Midbrain (tissue), 1 donor: ENCODE measurements around the gene N4BP3.

Experiments
- DNase-seq: peaks from one replicate; lab custom pipeline; 2025; lab: John Stamatoyannopoulos, UW

N4BP3 gene

DNA sequence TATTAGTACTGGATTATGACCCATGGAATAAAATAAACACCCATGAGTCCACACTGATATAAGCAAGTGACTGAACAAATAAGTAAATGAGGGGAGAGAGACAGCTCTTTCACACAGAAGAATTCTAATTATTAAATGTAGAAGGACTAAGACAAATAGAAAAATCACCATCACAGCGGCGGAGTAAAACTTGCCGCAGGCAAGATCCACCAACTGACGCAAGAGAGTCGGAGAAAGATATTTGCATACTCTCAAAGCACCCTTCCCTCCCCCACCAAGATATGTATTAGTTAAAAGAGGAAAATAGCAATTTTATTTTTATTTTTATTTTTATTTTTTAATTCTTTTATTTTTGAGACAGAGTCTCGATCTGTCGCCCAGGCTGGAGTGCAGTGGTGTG, 14.6 kb upstream of the N4BP3 start:
- DNase-seq, result no peak

DNA sequence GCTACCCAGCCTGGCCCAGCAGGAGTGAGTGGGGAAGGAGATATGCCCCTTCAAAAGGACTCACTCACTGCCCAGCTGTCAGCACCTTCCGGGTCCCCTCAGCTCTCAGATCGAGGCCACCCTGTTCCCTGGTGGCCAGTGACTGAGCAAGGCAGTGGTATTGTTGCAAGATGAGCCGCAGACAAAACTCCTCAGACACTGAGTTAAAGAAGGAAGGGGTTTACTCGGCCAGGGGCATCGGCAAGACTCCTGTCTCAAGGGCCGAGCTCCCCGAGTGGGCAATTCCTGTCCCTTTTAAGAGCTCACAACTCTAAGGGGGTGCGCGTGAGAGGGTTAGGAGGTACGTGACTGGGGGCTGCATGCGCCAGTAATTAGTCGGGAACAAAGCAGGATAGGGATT, 9.7 kb upstream of the N4BP3 start:
- DNase-seq, result no peak

DNA sequence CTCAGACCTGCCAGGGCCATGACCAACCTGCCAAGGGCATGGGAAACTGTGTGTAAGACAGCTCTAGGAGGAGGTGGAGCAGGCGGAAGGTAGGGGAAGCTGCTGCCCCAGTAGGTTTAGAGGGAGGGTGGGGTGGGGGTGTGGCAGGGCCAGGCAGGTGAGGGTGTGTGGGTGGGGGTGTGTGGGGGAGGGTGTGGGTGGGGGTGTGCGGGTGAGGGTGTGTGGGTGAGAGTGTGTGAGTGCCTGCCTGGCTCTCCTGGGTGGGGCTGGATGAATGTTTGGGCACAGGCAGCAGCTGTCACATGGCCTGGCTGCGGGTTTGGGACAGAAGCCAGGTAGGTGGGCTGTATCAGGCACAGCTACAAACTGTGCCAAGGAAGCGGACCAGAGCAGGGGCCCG, 8.8 kb upstream of the N4BP3 start:
- no peak for DNase-seq

DNA sequence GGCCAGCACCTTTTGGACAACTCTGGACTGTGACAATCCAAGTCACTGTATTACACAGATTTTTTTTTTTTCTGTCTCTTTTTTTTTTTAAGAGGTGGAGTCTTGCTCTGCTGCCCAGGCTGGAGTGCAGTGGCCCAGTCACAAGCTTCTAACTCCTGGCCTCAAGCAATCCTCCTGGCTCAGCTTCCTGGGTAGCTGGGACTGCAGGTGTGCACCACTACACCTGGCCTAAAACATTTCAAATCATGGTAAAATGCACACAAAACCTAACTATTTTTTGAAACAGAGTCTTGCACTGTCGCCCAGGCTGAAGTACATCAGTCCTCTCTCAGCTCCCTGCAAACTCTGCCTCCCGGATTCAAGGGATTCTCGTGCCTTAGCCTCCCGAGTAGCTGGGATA, 7.2 kb upstream of the N4BP3 start:
- no peak for DNase-seq

DNA sequence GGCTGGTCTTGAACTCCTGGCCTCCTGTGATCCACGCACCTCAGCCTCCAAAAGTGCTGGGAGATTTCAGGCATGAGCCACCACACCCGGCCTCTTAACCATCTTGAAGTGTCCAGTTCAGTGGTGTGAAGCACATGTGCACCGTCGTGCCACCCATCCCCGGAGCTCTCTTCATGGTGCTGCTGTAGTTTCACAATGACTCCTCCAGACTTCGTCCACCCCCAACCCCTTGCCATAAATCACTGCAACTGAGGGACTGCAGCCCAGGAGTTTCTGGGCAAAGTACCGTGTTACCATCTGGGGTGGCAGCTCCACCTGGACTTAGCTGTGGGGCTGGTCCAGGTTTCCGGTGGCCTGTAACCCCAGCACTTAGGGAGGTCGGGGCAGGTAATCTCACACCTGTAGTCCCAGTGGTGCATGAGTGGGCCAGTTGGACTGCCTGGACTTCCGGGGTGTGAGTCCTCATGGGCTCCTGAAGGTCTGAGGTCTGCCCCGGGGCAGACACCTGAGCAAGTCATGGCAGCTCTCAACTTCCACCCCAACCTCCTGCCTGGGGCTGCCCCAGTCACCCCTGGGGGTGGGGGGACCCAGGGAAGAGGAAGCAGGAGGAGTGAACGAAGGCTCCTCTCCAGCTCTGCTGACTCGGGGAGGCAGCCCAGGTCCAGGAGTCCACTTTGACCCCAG, 6.6 kb upstream of the N4BP3 start:
- DNase-seq, result no peak

- no peak for DNase-seq
Measured at GRCh38 chr5:178107756-178108310, 5.5 kb upstream of the N4BP3 start.

GRCh38 chr5:178108446-178108845, 4.9 kb upstream of the N4BP3 start:
- DNase-seq, result no peak

- DNase-seq, result no peak
Measured at GRCh38 chr5:178108966-178109365, 4.4 kb upstream of the N4BP3 start.

DNA sequence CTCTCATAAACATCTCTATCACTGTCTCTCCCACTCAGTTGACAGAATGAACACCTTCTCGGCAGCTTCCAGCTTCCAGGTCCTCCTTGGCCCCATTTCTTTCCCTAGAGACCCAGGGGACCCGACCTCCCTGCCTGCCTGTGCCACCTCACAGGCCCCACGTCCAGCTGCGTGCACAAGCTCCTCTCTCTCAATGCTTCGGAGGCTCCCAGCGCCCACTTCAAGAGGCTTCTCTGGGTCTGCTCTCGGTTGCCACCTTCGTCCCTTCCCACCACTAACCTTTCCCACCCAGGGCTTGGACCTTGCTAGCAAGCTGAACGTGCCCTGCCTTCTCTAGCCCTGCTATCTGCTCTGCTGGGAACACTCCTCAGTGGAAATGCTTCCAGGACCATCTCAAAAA, 2.8 kb upstream of the N4BP3 start:
- no peak for DNase-seq

- no peak for DNase-seq
Measured at GRCh38 chr5:178111925-178112324, 1.4 kb upstream of the N4BP3 start.

GRCh38 chr5:178112545-178112944, 787 bp upstream of the N4BP3 start:
- DNase-seq, result no peak

GRCh38 chr5:178113841-178114324, 551 bp downstream of the N4BP3 start:
- DNase-seq, result no peak

DNA sequence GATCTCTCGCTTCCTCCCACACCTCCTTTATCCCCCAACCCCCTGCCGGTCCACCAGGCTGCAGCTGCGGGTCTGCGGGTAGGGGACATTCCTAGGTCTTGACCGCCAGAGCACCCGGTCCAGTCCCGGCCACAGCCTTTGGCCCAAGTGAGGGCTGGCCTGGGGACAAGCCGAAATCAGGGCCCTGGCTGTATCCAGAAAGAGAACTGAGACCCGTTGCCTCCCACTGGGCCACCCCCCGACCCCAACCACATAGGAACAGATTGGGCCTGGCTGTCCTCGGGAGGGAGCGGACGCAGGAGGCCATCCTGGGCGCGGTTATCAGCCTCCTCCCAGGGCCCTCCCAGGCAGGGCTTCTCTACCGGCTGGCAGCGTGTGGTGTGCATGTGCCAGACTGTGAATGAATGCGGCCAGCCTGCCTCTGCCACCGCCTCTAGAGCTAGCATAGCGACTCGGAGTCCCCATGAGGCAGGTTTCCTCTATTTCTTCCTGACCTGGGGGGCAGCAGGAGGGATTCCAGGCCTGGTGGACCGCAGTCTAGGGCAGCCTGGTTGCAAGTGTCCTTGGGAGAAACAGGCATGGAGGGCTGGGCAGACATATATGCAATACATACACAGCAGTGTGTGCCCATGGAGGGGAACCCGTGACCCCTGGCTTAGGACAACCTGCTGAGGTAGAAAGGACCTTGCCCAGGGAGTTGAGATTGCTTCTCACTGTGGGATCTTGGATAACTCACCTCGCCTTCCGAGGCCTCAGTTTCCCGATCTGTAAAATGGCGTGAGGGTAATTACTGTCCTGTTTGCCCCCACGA, 1.2 kb downstream of the N4BP3 start:
- no peak for DNase-seq

GRCh38 chr5:178115136-178115813, 1.9 kb downstream of the N4BP3 start:
- DNase-seq, result no peak

- no peak for DNase-seq
Measured at GRCh38 chr5:178115814-178116142, 2.4 kb downstream of the N4BP3 start.

DNA sequence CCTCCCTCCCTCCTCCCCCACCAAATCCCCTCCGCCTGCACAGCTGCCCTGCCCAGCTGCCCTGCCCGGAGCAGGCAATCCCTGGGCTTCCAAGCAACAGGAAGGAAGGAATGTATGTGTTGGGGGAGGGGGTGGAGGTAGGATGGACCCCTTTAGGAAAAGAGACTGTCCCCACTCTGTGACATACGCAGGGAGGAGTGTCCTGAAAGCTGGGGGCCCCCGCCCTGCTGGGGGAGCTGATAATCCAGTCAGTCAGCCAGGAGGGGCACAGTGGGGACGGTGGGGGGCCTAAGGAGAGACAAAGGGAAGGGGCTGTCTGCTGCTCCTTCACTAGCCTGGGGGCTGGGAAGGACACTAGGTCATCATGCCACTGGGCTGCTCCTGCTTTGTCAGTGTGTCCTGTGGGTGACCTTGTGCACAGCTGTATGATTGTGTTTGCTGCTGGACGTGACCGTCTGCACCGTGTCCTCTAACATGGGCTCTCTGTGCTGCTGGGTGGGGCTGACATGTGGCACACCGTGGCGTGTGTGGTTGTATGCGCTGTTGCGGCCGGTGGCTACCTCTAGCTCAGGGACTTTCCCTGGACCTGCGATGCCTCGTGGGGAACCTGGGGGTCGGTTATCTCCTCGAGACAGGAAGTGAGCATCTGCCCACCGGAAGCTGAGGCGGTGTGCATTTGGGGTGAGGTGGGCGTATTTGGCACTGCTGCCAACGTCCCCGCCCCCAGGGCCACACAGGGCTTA, 3.0 kb downstream of the N4BP3 start:
- no peak for DNase-seq

DNA sequence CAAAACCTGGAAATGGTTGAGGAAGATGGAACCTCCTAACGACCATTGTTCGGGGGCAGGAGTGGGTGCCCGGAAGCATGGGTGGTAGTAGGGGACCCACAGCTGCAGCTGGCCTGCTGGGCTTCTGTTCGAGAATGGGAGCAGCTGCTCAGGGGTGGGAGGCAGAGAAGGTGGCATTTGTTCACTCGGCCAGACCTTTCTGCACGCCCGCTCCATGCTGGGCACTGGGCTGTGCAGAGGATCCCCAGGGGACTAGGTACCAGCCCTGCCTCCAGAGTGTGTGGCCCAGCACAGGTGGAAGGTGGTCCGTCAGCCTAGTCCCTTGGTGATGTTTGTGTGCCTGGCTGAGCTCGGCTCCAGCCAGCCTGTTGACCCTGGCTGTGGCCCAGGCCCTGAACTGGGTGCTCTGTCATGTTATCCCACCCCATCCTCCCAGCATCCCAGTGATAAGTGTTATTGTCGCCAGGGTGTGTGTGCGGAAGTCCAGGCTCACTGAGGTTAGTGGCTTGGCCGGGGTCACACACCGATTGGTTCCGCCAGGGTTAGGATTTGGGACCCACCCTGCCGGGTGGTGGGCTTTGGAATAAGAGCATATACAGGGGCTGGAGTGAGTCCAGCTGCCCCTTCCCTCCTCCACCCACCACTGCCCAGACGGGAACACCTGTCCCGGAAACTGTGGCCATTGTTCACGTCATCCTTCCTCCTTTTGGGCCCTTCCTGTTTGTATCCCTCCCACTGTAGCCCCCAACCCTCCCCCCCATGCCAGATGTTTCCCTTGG, 4.8 kb downstream of the N4BP3 start:
- no peak for DNase-seq

DNA sequence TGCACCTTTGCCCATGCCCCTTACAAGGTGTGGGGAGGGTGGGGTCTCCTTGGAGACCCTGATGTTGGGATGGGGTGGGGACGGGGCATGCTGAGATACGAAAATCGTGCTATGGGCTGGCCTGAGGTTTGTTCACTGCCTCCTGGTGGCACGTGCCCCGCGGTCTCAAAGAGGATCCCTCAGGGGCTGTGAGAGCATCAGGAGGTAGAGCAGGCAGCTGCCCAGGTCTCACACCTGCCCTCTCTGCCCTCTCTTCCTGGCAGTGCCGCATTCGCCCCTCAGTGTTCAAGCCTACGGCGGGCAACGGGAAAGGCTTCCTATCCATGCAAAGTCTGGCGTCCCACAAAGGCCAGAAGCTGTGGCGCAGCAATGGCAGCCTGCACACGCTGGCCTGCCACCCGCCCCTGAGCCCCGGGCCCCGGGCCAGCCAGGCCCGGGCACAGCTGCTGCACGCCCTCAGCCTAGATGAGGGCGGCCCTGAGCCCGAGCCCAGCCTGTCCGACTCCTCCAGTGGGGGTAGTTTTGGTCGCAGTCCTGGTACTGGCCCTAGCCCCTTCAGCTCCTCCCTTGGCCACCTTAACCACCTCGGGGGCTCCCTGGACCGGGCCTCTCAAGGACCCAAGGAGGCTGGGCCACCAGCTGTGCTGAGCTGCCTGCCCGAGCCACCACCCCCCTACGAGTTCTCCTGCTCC, 6.7 kb downstream of the N4BP3 start:
- DNase-seq, result no peak

- DNase-seq, result peak; percentile 8
Measured at GRCh38 chr5:178120607-178121357, 7.5 kb downstream of the N4BP3 start.
